K562 (cell line): ENCODE measurements around the gene DRGX.

Experiments used
- GTF2F1 ChIP-seq: IDR thresholded peaks from 2 replicates; pipeline ENCODE4 v1.6.1; 2011; ENCODE audit warnings: low read depth, low read length, improper control_type of control experiment
- NR2C2 ChIP-seq, 2 experiments: fragments of 200-800 bp in 1 of 2; sonication (Bioruptor generic) in 1 of 2; sonication (generic) in 1 of 2; formaldehyde crosslinking in 1 of 2; IDR thresholded peaks; 2 replicates each; pipeline versions ENCODE4 v1.6.1 to v1.8.0; 2016 to 2022; ENCODE audit warnings: mild to moderate bottlenecking in 1 of 2, missing compliant biosample characterization in 1 of 2, missing genetic modification characterization in 1 of 2, missing genetic modification reagents in 1 of 2
- SMARCA4 ChIP-seq: fragments of 450-650 bp; IDR thresholded peaks from 2 replicates; pipeline ENCODE4 v1.6.1; 2016

- no peak for TF ChIP-seq GTF2F1
- TF ChIP-seq SMARCA4: no peak
- no peak for TF ChIP-seq NR2C2 (CRISPR knock-in tag; IDR thresholded peaks at IDR 0.05)
- no peak for TF ChIP-seq NR2C2 (tag; IDR thresholded peaks at IDR 0.05)
Measured at GRCh38 chr10:49381111-49381900, 14.6 kb downstream of the DRGX start.
